Brain microvascular endothelial cell (primary cell): ENCODE data around the gene ZNF565.
A peak's percentile ranks its signal among the peaks of the same experiment; 100 is the strongest.
"Not testable (repeated sequence)": the region's sequence is repeated elsewhere in the genome, so short reads cannot be mapped to it uniquely, and the experiment has no call there.

ENCODE experiments used
- DNase-seq: peaks from one replicate; pipeline ENCODE4 v3.0.0-alpha.2; 2020
- H3K27ac ChIP-seq: fragments of 250-450 bp; sonication (Bioruptor Pico); 2 replicates; pipeline ENCODE4 v1.5.1; 2020; ENCODE audit warnings: mild to moderate bottlenecking, moderate library complexity
- H3K27me3 ChIP-seq: fragments of 250-450 bp; sonication (Bioruptor Pico); replicated peaks from 2 replicates; pipeline ENCODE4 v1.5.1; 2020; ENCODE audit warnings: mild to moderate bottlenecking
- H3K36me3 ChIP-seq: fragments of 250-450 bp; sonication (Bioruptor Pico); replicated peaks from 2 replicates; pipeline ENCODE4 v1.5.1; 2020; ENCODE audit warnings: mild to moderate bottlenecking
- H3K4me3 ChIP-seq: 2 replicates; pipeline ENCODE4 v1.5.1; 2011; ENCODE audit warnings: low read depth, mild to moderate bottlenecking, control low read depth, low read length, moderate library complexity
- CTCF ChIP-seq: IDR thresholded peaks from 2 replicates; pipeline ENCODE4 v1.5.1; 2011; ENCODE audit warnings: low read depth, mild to moderate bottlenecking, moderate library complexity, low read length, control low read depth, inconsistent platforms; ENCODE audit errors: missing control alignments
- in situ Hi-C: cut with HindIII; loops from 2 replicates; pipeline ENCODE4 v1.10.0; 2017; ENCODE audit warnings: low sequenced_read_pairs, low pct_ligation_motif_present

The ZNF565 gene

DNA sequence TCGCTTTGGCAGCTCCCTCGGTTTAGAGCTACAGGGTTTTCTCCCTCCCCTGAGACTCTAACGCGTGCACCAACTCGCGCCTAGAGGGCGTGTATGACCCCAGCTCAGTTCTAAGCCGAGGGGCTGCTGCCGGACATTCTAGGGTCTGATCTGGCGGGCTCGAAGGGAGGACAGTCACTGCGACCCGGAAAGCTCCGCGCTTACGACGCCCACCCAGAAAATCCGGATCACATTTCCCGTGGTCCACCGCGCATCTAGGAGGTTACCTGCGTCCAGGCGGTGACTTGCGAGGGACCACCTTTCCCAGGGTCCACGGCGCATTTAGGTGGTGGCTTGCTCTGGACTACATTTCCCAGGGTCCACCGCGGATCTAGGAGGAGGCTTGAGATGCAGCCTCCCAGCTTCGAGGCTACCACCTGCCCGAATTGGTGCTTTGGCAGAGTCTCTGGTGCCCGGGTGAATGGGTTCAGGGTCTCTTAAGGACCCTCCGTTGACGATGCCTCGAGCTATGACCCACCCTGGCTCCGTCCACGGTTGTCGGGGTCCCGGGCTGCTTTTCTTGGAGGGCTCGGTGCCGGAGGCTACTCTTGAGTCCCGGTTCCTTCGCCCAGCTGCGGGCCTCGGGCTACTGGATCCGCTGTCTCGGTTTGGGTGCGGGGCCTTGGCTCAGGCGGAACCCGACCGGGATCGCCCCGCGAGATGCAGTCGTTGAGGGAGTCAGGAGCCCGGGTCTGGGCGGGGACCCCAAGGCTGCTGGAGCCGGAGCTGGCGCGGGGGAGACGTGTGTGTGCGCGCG, 30.9 kb upstream of the ZNF565 start:
- DNase-seq: no peak
- TF ChIP-seq CTCF: no peak
- in situ Hi-C loops: no loop called here
- H3K36me3 ChIP-seq: no peaks in the 10 kb centered on the region
- peak overlapping the region; percentile 36 for H3K4me3 ChIP-seq
- H3K27me3 ChIP-seq: peaks cover 11% of the 10 kb centered on the region
- H3K27ac ChIP-seq: no peak overlapping the region

DNA sequence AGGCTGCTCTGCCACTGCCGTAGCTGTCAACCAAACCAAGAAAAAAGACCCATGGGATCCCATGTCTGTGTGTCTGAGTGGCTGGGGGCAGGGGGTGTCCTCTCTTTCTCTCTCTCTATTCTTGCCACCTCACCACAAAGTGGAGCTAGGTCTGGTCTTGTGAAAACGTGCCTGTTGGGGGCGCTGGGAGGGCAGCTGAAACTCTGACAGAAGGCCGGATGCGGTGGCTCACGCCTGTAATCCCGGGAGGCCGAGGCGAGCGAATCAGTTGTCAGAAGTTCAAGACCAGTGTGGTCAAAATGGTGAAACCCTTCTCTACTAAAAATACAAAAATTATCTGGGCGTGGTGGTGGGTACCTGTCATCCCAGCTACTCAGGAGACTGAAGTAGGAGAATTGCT, 29.6 kb upstream of the ZNF565 start:
- Histone ChIP-seq H3K4me3 (no peak overlapping the region), H3K27me3 (peaks cover 11% of the 10 kb centered on the region), H3K27ac (no peak overlapping the region), H3K36me3 (no peaks in the 10 kb centered on the region)
- DNase-seq: no peak
- in situ Hi-C loops: no loop called here
- no peak for TF ChIP-seq CTCF

DNA sequence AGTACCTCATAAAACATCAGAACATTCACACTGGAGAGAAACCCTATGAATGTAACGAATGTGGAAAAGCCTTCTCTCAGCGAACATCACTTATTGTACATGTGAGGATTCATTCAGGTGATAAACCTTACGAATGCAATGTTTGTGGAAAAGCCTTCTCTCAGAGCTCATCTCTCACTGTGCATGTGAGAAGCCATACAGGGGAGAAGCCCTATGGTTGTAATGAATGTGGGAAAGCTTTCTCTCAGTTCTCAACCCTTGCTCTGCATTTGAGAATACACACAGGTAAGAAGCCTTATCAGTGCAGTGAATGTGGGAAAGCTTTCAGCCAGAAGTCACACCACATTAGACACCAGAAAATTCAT, 22.5 kb upstream of the ZNF565 start:
- DNase-seq: no peak
- no peak for TF ChIP-seq CTCF
- H3K4me3 ChIP-seq: no peak overlapping the region
- peaks cover 62% of the 10 kb centered on the region for H3K36me3 ChIP-seq
- in situ Hi-C loops: no loop called here
- no peak overlapping the region for H3K27ac ChIP-seq
- no peaks in the 10 kb centered on the region for H3K27me3 ChIP-seq

- TF ChIP-seq CTCF: no peak
- no peak for DNase-seq
- in situ Hi-C loops: no loop called here
- no peak overlapping the region for H3K4me3 ChIP-seq
- no peak overlapping the region for H3K27ac ChIP-seq
- H3K36me3 ChIP-seq: peaks cover 65% of the 10 kb centered on the region
- no peaks in the 10 kb centered on the region for H3K27me3 ChIP-seq
Observed at GRCh38 chr19:36236304-36236945, 22.0 kb upstream of the ZNF565 start.

DNA sequence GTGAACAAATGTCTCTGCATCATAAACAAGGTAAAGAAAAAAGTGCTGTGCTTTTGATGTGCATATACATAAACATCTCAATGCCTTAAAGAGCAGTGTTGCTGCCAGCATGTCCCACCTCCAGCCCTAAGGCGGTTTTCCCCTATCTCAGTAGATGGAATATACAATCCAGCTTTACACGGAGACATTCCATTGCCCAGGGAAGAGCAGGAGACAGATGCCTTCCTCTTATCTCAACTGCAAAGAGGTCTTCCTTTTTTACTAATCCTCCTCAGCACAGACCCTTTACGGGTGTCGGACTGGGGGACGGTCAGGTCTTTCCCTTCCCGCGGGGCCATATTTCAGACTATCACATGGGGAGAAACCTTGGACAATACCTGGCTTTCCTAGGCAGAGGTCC, 19.2 kb upstream of the ZNF565 start:
- H3K27me3 ChIP-seq, H3K4me3 ChIP-seq, in situ Hi-C loops, DNase-seq, H3K27ac ChIP-seq: not testable (repeated sequence)
- peaks cover 80% of the 10 kb centered on the region for H3K36me3 ChIP-seq

DNA sequence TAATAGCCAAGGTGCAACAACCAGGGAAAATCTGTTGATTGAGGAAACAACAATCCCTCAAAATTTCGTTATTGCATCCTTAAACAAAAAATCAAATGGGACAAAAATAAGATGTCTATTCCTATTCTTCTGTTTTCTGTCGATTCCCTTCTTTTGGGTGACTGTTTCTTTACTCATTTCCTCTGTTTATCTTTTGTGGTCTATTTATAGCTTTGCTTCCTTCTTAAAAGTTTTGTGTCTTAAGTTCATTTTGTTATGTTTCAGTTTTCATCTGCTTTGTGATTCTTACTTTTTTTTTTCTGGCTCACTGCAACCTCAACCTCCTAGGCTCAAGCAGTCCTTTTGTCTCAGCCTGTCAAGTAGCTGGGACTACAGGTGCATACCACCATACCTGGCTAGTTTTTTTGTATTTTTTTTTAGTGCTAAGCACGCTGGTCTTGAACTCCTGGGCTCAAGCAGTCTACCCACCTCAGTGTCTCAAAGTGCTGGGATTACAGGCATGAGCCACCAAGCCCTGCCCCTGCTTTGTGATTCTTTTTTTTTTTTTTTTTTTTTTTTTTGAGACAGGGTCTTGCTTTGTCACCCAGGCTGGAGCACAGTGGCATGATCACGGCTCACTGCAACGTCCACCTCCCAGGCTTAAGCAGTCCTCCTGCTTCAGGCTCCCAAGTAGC, 10.9 kb upstream of the ZNF565 start:
- in situ Hi-C loops: no loop called here
- no peak for DNase-seq
- Histone ChIP-seq H3K27me3 (no peaks in the 10 kb centered on the region), H3K36me3 (peaks cover 45% of the 10 kb centered on the region), H3K27ac (peak overlapping the region; percentile 15), H3K4me3 (no peak overlapping the region)
- no peak for TF ChIP-seq CTCF
